Upper lobe of left lung (tissue), 6 donors: ENCODE data around the gene CARM1. TPM values are rescaled to one million over a fixed set of nuclear protein-coding genes. Genes with fewer than 3 reads are reported as not detected.
"Not testable (repeated sequence)": the region's sequence is repeated elsewhere in the genome, so short reads cannot be mapped to it uniquely, and the experiment has no call there.

Experiments
- ATAC-seq, 2 donors: fragments of 200-7000 bp; cut with Tn5 transposase; one replicate each; pipeline ENCODE4 v1.9.1; 2022; ENCODE audit warnings: mild to moderate bottlenecking in 2 of 2, moderate library complexity in 2 of 2; ENCODE audit not compliant: low FRiP score in 2 of 2
- DNase-seq, 2 donors: peaks; one replicate each; pipeline ENCODE4 v3.0.0-alpha.2; 2019 to 2020
- H3K27ac ChIP-seq, 4 donors: fragments of 200-600 bp; sonication (generic); one replicate each; pipeline ENCODE4 v1.5.1; 2016 to 2019
- H3K27me3 ChIP-seq, 4 donors: fragments of 200-600 bp; sonication (generic); one replicate each; pipeline ENCODE4 v1.5.1; 2017 to 2019
- H3K36me3 ChIP-seq, 4 donors: fragments of 200-600 bp; sonication (generic); one replicate each; pipeline ENCODE4 v1.5.1; 2016 to 2019
- H3K4me1 ChIP-seq, 4 donors: fragments of 200-600 bp; sonication (generic); one replicate each; pipeline ENCODE4 v1.5.1; 2018 to 2019
- H3K4me3 ChIP-seq, 4 donors: fragments of 200-600 bp; sonication (generic); one replicate each; pipeline ENCODE4 v1.5.1; 2017 to 2019; ENCODE audit warnings: mild to moderate bottlenecking in 2 of 4, moderate library complexity in 1 of 4
- H3K9me3 ChIP-seq, 4 donors: fragments of 200-600 bp; sonication (generic); one replicate each; pipeline ENCODE4 v1.5.1; 2018 to 2019
- CTCF ChIP-seq, 6 experiments: fragments of 450-650 bp in 4 of 6; fragments of 200-600 bp in 2 of 6; sonication (generic) in 2 of 6; IDR thresholded peaks; one replicate each; pipeline ENCODE4 v1.5.1; 2016 to 2019; ENCODE audit warnings: antibody characterized with exemption in 6 of 6
- EP300 ChIP-seq, 4 donors: sonication (generic); formaldehyde crosslinking; IDR thresholded peaks; one replicate each; pipeline ENCODE4 v1.5.1; 2017; ENCODE audit warnings: antibody characterized with exemption in 4 of 4, control low read depth in 2 of 4
- POLR2A ChIP-seq, 4 donors: fragments of 450-650 bp; IDR thresholded peaks; one replicate each; pipeline ENCODE4 v1.5.1; 2016 to 2017; ENCODE audit warnings: antibody characterized with exemption in 4 of 4, mild to moderate bottlenecking in 2 of 4
- POLR2AphosphoS5 ChIP-seq, 2 donors: sonication (generic); formaldehyde crosslinking; IDR thresholded peaks; one replicate each; pipeline ENCODE4 v1.5.1; 2017; ENCODE audit warnings: antibody characterized with exemption in 2 of 2
- WGBS, 2 donors: methylation state at CpG; one replicate each; pipeline ENCODE4 v1.1.5; 2017 to 2018; 5-methylcytosine and 5-hydroxymethylcytosine counted together
- total RNA-seq, 6 donors: library from RNA; depleted of rRNA in 4 of 6; stranded (reverse); fragments of >200 nt in 4 of 6; gene quantifications; one replicate each; pipeline versions ENCODE4 v1.1.0 to v1.2.1, GENCODE V29; 2016 to 2021
- donor health status: DM: no; HTN: no; CAD: no; lungs with moderate emphysema.
- donor health status: DM: no; HTN: yes; CAD: no; lungs with severe emphysema.

The CARM1 gene
- total RNA-seq, 6 donors from 2014 or later = 19.0 to 30.6 (median 25.3) TPM

DNA sequence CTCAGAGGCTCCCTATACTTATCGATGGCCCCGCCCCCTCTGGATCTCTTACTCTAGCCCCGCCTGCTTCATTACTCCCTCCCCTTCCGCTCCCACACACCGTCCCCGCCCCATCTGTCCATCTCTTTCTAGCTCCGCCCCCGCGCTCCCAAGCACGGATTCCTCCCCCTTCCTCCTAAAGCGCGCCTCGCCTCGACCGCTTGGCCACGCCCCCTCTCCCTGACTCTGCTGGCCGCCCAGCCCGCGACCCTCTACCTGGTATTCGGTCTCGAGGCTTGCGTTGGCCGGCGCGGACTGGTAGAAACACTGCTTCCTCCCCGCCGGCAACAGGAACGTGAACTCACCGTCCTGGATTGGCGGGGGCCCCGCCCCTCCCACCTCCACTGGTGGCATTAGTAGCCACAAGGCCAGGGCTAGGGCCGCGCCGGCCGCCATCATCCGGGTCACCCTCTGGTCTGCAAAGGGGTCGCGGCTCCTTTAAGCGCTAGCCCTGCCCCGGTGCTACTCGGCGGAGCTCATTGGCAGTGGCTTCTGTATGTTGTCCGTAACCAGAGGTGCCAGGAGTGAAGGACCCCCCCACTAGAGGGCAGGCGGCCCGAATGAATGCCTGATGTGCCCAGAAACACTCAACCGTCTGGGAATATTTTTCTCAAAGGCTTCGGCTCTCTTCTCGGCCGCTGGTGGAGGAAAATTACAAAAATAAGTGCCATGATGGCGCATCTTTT is 35.4 kb upstream of the CARM1 start, which contains the start of gene TMED1:
TMED1 (minus strand) TSS at position 459 of the 725 bp plus-strand sequence; CDS start at position 438, 21 bp downstream.
- Histone ChIP-seq H3K4me3 (peak within 1 kb of the TSS; percentile 31 to 84 (median 58)), H3K27ac (peak within 1 kb of the TSS; percentile 94 to 97 (median 96)), H3K36me3 (peaks cover 5 to 35% (median 31%) of the 10 kb centered on the region in 4 donors), H3K4me1 (peaks cover 0 to 19% (median 7%) of the 10 kb centered on the region in 4 donors), H3K27me3 (no peaks in the 10 kb centered on the region), H3K9me3 (no peaks in the 10 kb centered on the region)
- 0 to 1% methylated on average over 33 to 44 of the region's 50 CpGs for WGBS, 2 donors
- TF ChIP-seq POLR2AphosphoS5 (IDR thresholded peaks at IDR 0.05) = peak; percentile 41 to 79
- peak in 4 of 6 experiments; percentile 51 to 77 (median 69) for TF ChIP-seq CTCF (IDR thresholded peaks at IDR 0.05)
- TF ChIP-seq EP300 (IDR thresholded peaks at IDR 0.05) = peak in 1 of 4 donors; percentile 6
- peak in 2 of 4 donors; percentile 48 to 61 for TF ChIP-seq POLR2A (IDR thresholded peaks at IDR 0.05)
- DNase-seq = peak; percentile 96 to 97
- ATAC-seq = peak; percentile 95 to 98

- Histone ChIP-seq H3K4me3 (peak overlapping the region; percentile 31 to 84 (median 58)), H3K36me3 (peaks cover 5 to 27% (median 23%) of the 10 kb centered on the region in 4 donors), H3K9me3 (no peaks in the 10 kb centered on the region), H3K4me1 (peaks cover 0 to 19% (median 7%) of the 10 kb centered on the region in 4 donors), H3K27ac (peak overlapping the region; percentile 94 to 97 (median 96)), H3K27me3 (no peaks in the 10 kb centered on the region)
- WGBS, 2 donors = 32 to 35% methylated on average over 31 to 38 of the region's 38 CpGs
- peak; percentile 79 to 89 for DNase-seq
- peak; percentile 69 to 72 for ATAC-seq
- TF ChIP-seq POLR2A (IDR thresholded peaks at IDR 0.05) (peak in 1 of 4 donors; percentile 13), POLR2AphosphoS5 (IDR thresholded peaks at IDR 0.05) (no peak), EP300 (IDR thresholded peaks at IDR 0.05) (peak in 1 of 4 donors; percentile 41), CTCF (IDR thresholded peaks at IDR 0.05) (peak in 1 of 6 experiments; percentile 20)
Measured at GRCh38 chr19:10836479-10837330, 34.6 kb upstream of the CARM1 start.

DNA sequence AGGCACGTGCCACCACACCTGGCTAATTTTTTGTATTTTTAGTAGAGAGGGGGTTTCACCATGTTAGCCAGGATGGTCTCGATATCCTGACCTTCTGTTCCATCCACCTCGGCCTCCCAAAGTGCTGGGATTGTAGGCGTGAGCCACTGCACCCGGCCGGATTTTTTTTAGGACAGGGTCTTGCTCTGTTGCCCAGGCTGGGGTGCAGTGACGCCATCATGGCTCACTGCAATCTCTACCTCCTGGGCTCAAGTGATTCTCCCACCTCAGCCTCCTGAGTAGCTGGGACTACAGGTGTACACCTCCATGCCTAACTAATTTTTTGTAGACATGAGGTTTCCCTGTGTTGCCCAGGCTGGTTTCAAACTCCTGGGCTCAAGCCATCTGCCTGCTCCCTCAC is 33.7 kb upstream of the CARM1 start:
- peaks cover 0 to 19% (median 7%) of the 10 kb centered on the region in 4 donors for H3K4me1 ChIP-seq
- H3K27ac ChIP-seq = not testable (repeated sequence)

GRCh38 chr19:10838377-10838776 is 33.0 kb upstream of the CARM1 start:
- DNase-seq (no peak), ATAC-seq (no peak)
- H3K27ac ChIP-seq = no peak overlapping the region
- H3K27me3 ChIP-seq = no peaks in the 10 kb centered on the region
- TF ChIP-seq POLR2A (IDR thresholded peaks at IDR 0.05) (no peak), CTCF (IDR thresholded peaks at IDR 0.05) (no peak), POLR2AphosphoS5 (IDR thresholded peaks at IDR 0.05) (no peak), EP300 (IDR thresholded peaks at IDR 0.05) (no peak)
- H3K36me3 ChIP-seq = peaks cover 0 to 11% (median 7%) of the 10 kb centered on the region in 4 donors
- no peak overlapping the region for H3K4me3 ChIP-seq
- whole genome bisulfite sequencing, 2 donors = 84 to 90% methylated on average over 11 of the region's 11 CpGs
- no peaks in the 10 kb centered on the region for H3K9me3 ChIP-seq
- H3K4me1 ChIP-seq = peaks cover 0 to 19% (median 7%) of the 10 kb centered on the region in 4 donors

More for the DNA sequence above, 33.7 kb upstream of the CARM1 start:
- 92 to 100% methylated on average over 6 of the region's 7 CpGs for WGBS, 2 donors
- not testable (repeated sequence) for DNase-seq, ATAC-seq, H3K9me3 ChIP-seq, H3K27me3 ChIP-seq, H3K4me3 ChIP-seq
- H3K36me3 ChIP-seq = peaks cover 0 to 18% (median 14%) of the 10 kb centered on the region in 4 donors
